A549 (cell line): ENCODE data around the gene RIMS1. TPM values are rescaled to one million over a fixed set of nuclear protein-coding genes. Genes with fewer than 3 reads are reported as not detected.
"Not testable (repeated sequence)": the region's sequence is repeated elsewhere in the genome, so short reads cannot be mapped to it uniquely, and the experiment has no call there.

Experiments
- ATAC-seq, 2 experiments: fragments of 200-7000 bp in 1 of 2; fragments of >200 bp in 1 of 2; cut with Nextera tagmentation in 1 of 2; cut with Tn5 transposase in 1 of 2; 3 replicates each; pipeline versions ENCODE4 v1.8.0 to v1.9.1; 2018 to 2020; ENCODE audit warnings: mild to moderate bottlenecking in 1 of 2, moderate library complexity in 1 of 2
- CTCF ChIA-PET: fragments of 300-600 bp; sonication (Branson Sonifier 250); formaldehyde crosslinking; extraction: SDS; loops from one replicate; lab custom pipeline; 2021; ENCODE audit warnings: antibody characterized with exemption, inconsistent platforms; lab: Yijun Ruan, JAX
- POLR2A ChIA-PET: fragments of 350-600 bp; formaldehyde crosslinking; extraction: SDS; loops from one replicate; lab custom pipeline; 2021; ENCODE audit warnings: antibody characterized with exemption, inconsistent platforms; lab: Yijun Ruan, JAX
- DNase-seq, 2 experiments: peaks; one replicate each; pipeline versions ENCODE4 v3.0.0 to v3.0.0-alpha.2; 2011 to 2016; ENCODE audit warnings: low read depth in 1 of 2, low spot score in 1 of 2
- FAIRE-seq: peaks from 2 replicates; lab custom pipeline; 2011; peaks lifted over from hg19 to GRCh38; lab: Jason Lieb, UNC
- H3K27ac ChIP-seq, 2 experiments: fragments of >200 bp; sonication (Bioruptor Twin); formaldehyde crosslinking; 3 replicates each; pipeline ENCODE4 v1.5.1; 2016 to 2017
- H3K4me1 ChIP-seq: fragments of >200 bp; sonication (Bioruptor Twin); formaldehyde crosslinking; 3 replicates; pipeline ENCODE4 v1.6.1; 2016
- H3K4me2 ChIP-seq: fragments of >200 bp; sonication (Bioruptor Twin); formaldehyde crosslinking; 3 replicates; pipeline ENCODE4 v1.6.1; 2016
- H3K4me3 ChIP-seq: fragments of >200 bp; sonication (Bioruptor Twin); formaldehyde crosslinking; 3 replicates; pipeline ENCODE4 v1.5.1; 2016
- H3K9me3 ChIP-seq: fragments of >200 bp; sonication (Bioruptor Twin); formaldehyde crosslinking; 3 replicates; pipeline ENCODE4 v1.6.1; 2016
- CBX8 ChIP-seq: fragments of 200-600 bp; sonication (generic); IDR thresholded peaks from 2 replicates; pipeline ENCODE4 v1.6.1; 2016
- CEBPB ChIP-seq, 2 experiments: fragments of >200 bp in 1 of 2; sonication (Bioruptor Twin) in 1 of 2; formaldehyde crosslinking in 1 of 2; IDR thresholded peaks; 2 replicates each; pipeline ENCODE4 v1.6.1; 2012 to 2016
- CHD4 ChIP-seq: fragments of 200-600 bp; sonication (generic); IDR thresholded peaks from 2 replicates; pipeline ENCODE4 v1.6.1; 2016; ENCODE audit warnings: antibody characterized with exemption, mild to moderate bottlenecking, borderline replicate concordance
- FOSL2 ChIP-seq, 2 experiments: fragments of 450-650 bp in 1 of 2; fragments of >200 bp in 1 of 2; sonication (Bioruptor Twin) in 1 of 2; formaldehyde crosslinking; IDR thresholded peaks; 2 replicates each; pipeline versions ENCODE4 v1.5.0 to v1.6.1; 2016 to 2020; ENCODE audit warnings: mild to moderate bottlenecking in 1 of 2, moderate library complexity in 1 of 2
- FOXS1 ChIP-seq: fragments of 250-450 bp; sonication (Bioruptor Pico); IDR thresholded peaks from 2 replicates; pipeline ENCODE4 v1.5.0; 2020; ENCODE audit warnings: mild to moderate bottlenecking, moderate library complexity
- HEYL ChIP-seq: fragments of 250-450 bp; sonication (Bioruptor Pico); IDR thresholded peaks from 2 replicates; pipeline ENCODE4 v1.8.0; 2021; ENCODE audit warnings: mild to moderate bottlenecking, moderate library complexity
- JUNB ChIP-seq: fragments of >200 bp; sonication (Bioruptor Twin); formaldehyde crosslinking; IDR thresholded peaks from 2 replicates; pipeline ENCODE4 v1.6.1; 2016
- KDM1A ChIP-seq: fragments of 200-600 bp; sonication (generic); IDR thresholded peaks from 2 replicates; pipeline ENCODE4 v1.6.1; 2016; ENCODE audit warnings: low read depth, mild to moderate bottlenecking
- PBX3 ChIP-seq: IDR thresholded peaks from 2 replicates; pipeline ENCODE4 v1.6.1; 2012
- POLR2A ChIP-seq: IDR thresholded peaks from 2 replicates; pipeline ENCODE4 v1.6.1; 2012; ENCODE audit warnings: mild to moderate bottlenecking, low read length
- RCOR1 ChIP-seq: fragments of 150-350 bp; IDR thresholded peaks from 2 replicates; pipeline ENCODE4 v1.6.1; 2014; ENCODE audit warnings: antibody characterized with exemption, low read length, low read depth
- TFCP2L1 ChIP-seq: fragments of 250-450 bp; sonication (Bioruptor Pico); IDR thresholded peaks from 2 replicates; pipeline ENCODE4 v1.5.0; 2021; ENCODE audit warnings: mild to moderate bottlenecking
- TP53 ChIP-seq: fragments of 250-450 bp; sonication (Bioruptor Pico); IDR thresholded peaks from 2 replicates; pipeline ENCODE4 v1.5.0; 2021; ENCODE audit warnings: mild to moderate bottlenecking, moderate library complexity
- ZFP36 ChIP-seq: fragments of 450-650 bp; IDR thresholded peaks from 2 replicates; pipeline ENCODE4 v1.6.1; 2014; ENCODE audit warnings: borderline replicate concordance; ENCODE audit not compliant: partially characterized antibody
- WGBS: methylation state at CpG from one replicate; pipeline ENCODE4 v1.1.6; 2017; ENCODE audit errors: missing lambda C conversion rate; 5-methylcytosine and 5-hydroxymethylcytosine counted together
- polyA plus RNA-seq, 4 experiments: library from polyadenylated mRNA; depleted of rRNA in 3 of 4; stranded (reverse); fragments of >200 nt; fragmentation: RNase III in 1 of 4; extraction: RNeasy Plus Mini Kit Qiagen cat#74134 plus additional on column Dnase treatment in 1 of 4; gene quantifications; 2 replicates in 3 of 4; 3 replicates in 1 of 4; pipeline ENCODE4 v1.2.3, GENCODE V29; 2011 to 2017
- TF ChIP-seq, protein P1 (sequence below): fragments of 450-650 bp; IDR thresholded peaks from 2 replicates; pipeline ENCODE4 v1.6.1; 2014; ENCODE audit warnings: antibody characterized with exemption
- TF ChIP-seq, protein P2 (sequence below): fragments of 150-350 bp; IDR thresholded peaks from 2 replicates; pipeline ENCODE4 v1.6.1; 2014; ENCODE audit warnings: low read depth, mild to moderate bottlenecking, low read length
- TF ChIP-seq, protein P3 (sequence below): fragments of 250-450 bp; sonication (Bioruptor Pico); IDR thresholded peaks from 2 replicates; pipeline ENCODE4 v1.5.0; 2020; ENCODE audit warnings: low read depth, mild to moderate bottlenecking, moderate library complexity

RIMS1 gene
- polyA plus RNA-seq, 2 of the 4 experiments (the other 2 are of a cell fraction): 0.03 TPM; not detected in 1

DNA sequence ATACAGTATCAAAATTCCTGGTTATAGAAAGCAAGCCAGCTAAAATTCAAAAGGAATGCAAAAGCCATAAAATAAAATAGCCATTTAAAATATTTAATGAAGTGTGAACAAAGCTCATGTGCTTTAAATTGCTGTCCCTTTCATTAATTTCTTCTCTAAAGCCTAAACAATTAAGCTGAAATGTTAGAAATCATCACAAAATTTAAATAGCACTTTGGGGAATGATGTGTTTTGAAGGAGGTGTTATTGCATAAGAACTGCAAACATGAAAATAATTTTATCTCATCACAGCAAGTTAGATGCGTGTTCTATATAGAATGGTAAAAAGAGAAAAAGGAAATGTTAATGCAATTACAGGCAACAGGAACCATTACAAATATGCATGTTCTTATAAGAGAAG, 111.0 kb downstream of the RIMS1 start:
- TF ChIP-seq TFCP2L1 (CRISPR knock-in tag): no peak
- no peak for TF ChIP-seq RCOR1
- no peak for TF ChIP-seq ZFP36
- no peak for TF ChIP-seq FOSL2 (IDR thresholded peaks at IDR 0.05)
- no peak for TF ChIP-seq FOSL2 (CRISPR knock-in tag; IDR thresholded peaks at IDR 0.05)
- no peak for TF ChIP-seq CHD4
- no peak for TF ChIP-seq KDM1A
- no peak for TF ChIP-seq HEYL (CRISPR knock-in tag)
- no peak for TF ChIP-seq CBX8
- 0% methylated on average over 1 of the region's 1 CpG for WGBS
- CTCF ChIA-PET: no interaction called here
- no peaks in the 10 kb centered on the region for H3K4me1 ChIP-seq
- FAIRE-seq: no peak
- H3K4me2 ChIP-seq: no peak overlapping the region
- no peak overlapping the region for H3K4me3 ChIP-seq
- H3K9me3 ChIP-seq: no peaks in the 10 kb centered on the region
- ATAC-seq: no peak
- no peak for DNase-seq
- H3K27ac ChIP-seq: no peak overlapping the region
- POLR2A ChIA-PET: no interaction called here

- no peak overlapping the region for H3K4me3 ChIP-seq
- TF ChIP-seq PBX3 (no peak), CHD4 (no peak), JUNB (no peak)
- no peaks in the 10 kb centered on the region for H3K9me3 ChIP-seq
- H3K4me1 ChIP-seq: no peaks in the 10 kb centered on the region
- ChIA-PET POLR2A (no interaction called here), CTCF (no interaction called here)
- FAIRE-seq (no peak), DNase-seq (no peak), ATAC-seq (no peak)
- H3K27ac ChIP-seq: no peak overlapping the region
- H3K4me2 ChIP-seq: no peak overlapping the region
- WGBS: 14% methylated on average over 4 of the region's 4 CpGs
Observed at GRCh38 chr6:72002415-72002814, 116.1 kb downstream of the RIMS1 start.

DNA sequence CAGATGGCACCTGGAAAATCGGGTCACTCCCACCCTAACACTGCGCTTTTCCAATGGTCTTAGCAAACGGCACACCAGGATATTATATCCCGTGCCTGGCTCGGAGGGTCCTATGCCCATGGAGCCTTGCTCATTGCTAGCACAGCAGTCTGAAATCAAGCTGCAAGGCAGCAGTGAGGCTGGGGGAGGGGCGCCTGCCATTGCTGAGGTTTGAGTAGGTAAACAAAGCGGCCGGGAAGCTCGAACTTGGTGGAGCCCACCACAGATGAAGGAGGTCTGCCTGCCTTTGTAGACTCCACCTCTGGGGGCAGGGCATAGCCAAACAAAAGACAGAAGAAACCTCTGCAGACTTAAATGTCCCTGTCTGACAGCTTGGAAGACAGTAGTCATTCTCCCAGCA, 120.2 kb downstream of the RIMS1 start:
- ATAC-seq, H3K4me1 ChIP-seq, H3K4me3 ChIP-seq, FAIRE-seq, H3K9me3 ChIP-seq, POLR2A ChIA-PET, DNase-seq, H3K4me2 ChIP-seq, CTCF ChIA-PET, H3K27ac ChIP-seq: not testable (repeated sequence)
- 35% methylated on average over 7 of the region's 9 CpGs for WGBS

GRCh38 chr6:72022830-72023229, 136.5 kb downstream of the RIMS1 start:
- Histone ChIP-seq H3K27ac (no peak overlapping the region), H3K4me2 (no peak overlapping the region), H3K9me3 (no peaks in the 10 kb centered on the region), H3K4me1 (no peaks in the 10 kb centered on the region), H3K4me3 (no peak overlapping the region)
- ChIA-PET POLR2A (no interaction called here), CTCF (no interaction called here)
- DNase-seq (no peak), ATAC-seq (no peak), FAIRE-seq (no peak)
- WGBS: 3% methylated on average over 1 of the region's 1 CpG
- TF ChIP-seq, protein P1, sequence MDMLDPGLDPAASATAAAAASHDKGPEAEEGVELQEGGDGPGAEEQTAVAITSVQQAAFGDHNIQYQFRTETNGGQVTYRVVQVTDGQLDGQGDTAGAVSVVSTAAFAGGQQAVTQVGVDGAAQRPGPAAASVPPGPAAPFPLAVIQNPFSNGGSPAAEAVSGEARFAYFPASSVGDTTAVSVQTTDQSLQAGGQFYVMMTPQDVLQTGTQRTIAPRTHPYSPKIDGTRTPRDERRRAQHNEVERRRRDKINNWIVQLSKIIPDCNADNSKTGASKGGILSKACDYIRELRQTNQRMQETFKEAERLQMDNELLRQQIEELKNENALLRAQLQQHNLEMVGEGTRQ: no peak
- TF ChIP-seq CEBPB (IDR thresholded peaks at IDR 0.05) (no peak), KDM1A (no peak), POLR2A (no peak), TP53 (CRISPR knock-in tag) (no peak), FOXS1 (no peak)
- TF ChIP-seq, protein P2, sequence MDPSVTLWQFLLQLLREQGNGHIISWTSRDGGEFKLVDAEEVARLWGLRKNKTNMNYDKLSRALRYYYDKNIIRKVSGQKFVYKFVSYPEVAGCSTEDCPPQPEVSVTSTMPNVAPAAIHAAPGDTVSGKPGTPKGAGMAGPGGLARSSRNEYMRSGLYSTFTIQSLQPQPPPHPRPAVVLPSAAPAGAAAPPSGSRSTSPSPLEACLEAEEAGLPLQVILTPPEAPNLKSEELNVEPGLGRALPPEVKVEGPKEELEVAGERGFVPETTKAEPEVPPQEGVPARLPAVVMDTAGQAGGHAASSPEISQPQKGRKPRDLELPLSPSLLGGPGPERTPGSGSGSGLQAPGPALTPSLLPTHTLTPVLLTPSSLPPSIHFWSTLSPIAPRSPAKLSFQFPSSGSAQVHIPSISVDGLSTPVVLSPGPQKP: no peak
- TF ChIP-seq, protein P3, sequence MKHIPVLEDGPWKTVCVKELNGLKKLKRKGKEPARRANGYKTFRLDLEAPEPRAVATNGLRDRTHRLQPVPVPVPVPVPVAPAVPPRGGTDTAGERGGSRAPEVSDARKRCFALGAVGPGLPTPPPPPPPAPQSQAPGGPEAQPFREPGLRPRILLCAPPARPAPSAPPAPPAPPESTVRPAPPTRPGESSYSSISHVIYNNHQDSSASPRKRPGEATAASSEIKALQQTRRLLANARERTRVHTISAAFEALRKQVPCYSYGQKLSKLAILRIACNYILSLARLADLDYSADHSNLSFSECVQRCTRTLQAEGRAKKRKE: no peak
